ENCODE results near the gene ATP6AP1.

DNA sequence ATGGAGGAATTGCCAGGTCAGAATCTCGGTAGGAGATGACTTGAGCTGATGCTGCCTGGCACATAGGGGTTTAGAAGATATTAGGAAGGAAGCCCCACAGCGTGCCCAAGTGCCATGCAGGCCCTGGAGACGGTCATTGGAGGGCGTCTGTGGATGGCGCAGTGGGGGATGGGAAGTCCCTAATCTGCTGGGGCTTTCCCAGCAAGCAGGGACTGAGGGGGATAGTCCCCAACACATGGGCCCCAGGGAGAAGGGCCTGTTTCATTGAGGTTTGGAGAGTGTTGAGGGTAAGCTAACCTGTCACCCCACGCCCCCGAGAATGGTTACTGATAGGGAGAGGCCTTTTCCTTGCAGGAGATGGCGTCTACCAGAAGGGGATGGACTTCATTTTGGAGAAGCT lies 9.3 kb upstream of the ATP6AP1 start:
- no peak for TF ChIP-seq POLR2A (IDR thresholded peaks at IDR 0.05)
- TF ChIP-seq, protein P1, sequence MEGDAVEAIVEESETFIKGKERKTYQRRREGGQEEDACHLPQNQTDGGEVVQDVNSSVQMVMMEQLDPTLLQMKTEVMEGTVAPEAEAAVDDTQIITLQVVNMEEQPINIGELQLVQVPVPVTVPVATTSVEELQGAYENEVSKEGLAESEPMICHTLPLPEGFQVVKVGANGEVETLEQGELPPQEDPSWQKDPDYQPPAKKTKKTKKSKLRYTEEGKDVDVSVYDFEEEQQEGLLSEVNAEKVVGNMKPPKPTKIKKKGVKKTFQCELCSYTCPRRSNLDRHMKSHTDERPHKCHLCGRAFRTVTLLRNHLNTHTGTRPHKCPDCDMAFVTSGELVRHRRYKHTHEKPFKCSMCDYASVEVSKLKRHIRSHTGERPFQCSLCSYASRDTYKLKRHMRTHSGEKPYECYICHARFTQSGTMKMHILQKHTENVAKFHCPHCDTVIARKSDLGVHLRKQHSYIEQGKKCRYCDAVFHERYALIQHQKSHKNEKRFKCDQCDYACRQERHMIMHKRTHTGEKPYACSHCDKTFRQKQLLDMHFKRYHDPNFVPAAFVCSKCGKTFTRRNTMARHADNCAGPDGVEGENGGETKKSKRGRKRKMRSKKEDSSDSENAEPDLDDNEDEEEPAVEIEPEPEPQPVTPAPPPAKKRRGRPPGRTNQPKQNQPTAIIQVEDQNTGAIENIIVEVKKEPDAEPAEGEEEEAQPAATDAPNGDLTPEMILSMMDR (IDR thresholded peaks at IDR 0.05), result no peak
- TF ChIP-seq POLR2AphosphoS5 (IDR thresholded peaks at IDR 0.05; ENCODE audit: insufficient read depth in 1 of 2, low read depth in 1 of 2), result no peak
